HL-60/S4 treated with phorbol 12-myristate 13-acetate at 8.2 ng/mL for 4 days and 3 days (cell line): ENCODE data around the gene UQCRHL.

ENCODE experiments used
- in situ Hi-C: fragments of 300-500 bp; cut with MboI; formaldehyde crosslinking; loops from 2 replicates; pipeline ENCODE4 v1.15.0; 2022; ENCODE audit warnings: low sequenced_read_pairs

UQCRHL gene

GRCh38 chr1:15761366-15762128, 45.9 kb downstream of the UQCRHL start:
- in situ Hi-C loops, result no loop called here

GRCh38 chr1:15760520-15761211, 46.8 kb downstream of the UQCRHL start:
- in situ Hi-C loops, result no loop called here

GRCh38 chr1:15758953-15759661, 48.3 kb downstream of the UQCRHL start:
- in situ Hi-C loops, result no loop called here

GRCh38 chr1:15758343-15758931, 49.0 kb downstream of the UQCRHL start, which contains the start of gene FBLIM1:
Gene FBLIM1 (plus strand): TSS chr1:15758795. CDS start chr1:15764984, 6,189 bp downstream.
- in situ Hi-C loops, result no loop called here

- in situ Hi-C loops, result no loop called here
These were observed 49.7 kb downstream of the UQCRHL start for GRCh38 chr1:15757575-15758342.
